NCI-H524 treated with DMSO at 0.1 percent for 48 hours (cell line): ENCODE data around the gene ADD3.
"Not testable (repeated sequence)": the region's sequence is repeated elsewhere in the genome, so short reads cannot be mapped to it uniquely, and the experiment has no call there.

Source experiments
- DNase-seq: peaks from one replicate; lab custom pipeline; 2025; lab: John Stamatoyannopoulos, UW

The ADD3 gene

DNA sequence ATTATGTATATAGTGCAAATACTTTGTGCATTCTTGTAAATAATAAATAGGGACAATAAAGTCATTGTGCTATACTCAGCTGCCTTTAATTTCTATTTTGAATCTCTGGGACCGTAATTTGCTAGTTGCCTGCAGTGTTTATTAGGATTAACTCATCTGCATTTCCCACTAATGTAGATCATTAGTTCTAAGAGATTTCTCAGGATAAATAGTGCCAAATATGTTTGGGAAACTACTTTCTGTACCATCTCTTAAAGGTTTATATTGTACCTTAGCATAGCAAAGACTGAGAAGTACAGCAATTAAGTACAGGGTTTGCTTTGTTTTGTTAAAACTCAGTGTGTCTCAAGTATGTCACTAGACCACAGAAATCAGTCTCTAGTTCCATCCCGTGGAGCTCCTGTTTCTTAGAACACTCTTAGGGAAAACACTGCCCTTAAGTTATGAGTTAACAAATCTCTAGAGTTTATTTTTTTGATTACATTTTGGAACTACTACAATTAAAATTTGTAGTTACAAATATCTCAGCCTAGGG lies 26.0 kb downstream of the ADD3 start:
- DNase-seq = no peak

GRCh38 chr10:110034596-110034995 lies 26.8 kb downstream of the ADD3 start:
- DNase-seq = no peak

- no peak for DNase-seq
Observed at GRCh38 chr10:110035070-110035921, 27.5 kb downstream of the ADD3 start.

DNA sequence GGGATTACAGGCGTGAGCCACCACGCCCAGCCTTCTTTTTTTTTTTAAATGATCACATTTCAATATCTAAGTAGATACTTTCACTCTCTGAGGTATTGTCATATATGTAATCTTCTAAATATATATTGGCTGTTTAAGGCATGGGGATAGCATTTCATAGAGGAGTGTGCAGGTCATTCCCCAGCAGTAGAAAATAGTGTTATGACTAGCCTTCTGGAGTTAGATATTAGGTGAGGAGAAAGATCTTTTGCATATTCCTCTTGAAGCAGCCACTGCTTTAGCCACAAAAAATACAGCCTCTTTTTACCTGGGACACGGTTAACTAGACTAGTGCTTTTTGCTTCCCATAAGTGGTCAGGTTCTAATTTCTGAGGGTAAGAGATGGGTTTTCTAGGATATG lies 28.9 kb downstream of the ADD3 start:
- no peak for DNase-seq

DNA sequence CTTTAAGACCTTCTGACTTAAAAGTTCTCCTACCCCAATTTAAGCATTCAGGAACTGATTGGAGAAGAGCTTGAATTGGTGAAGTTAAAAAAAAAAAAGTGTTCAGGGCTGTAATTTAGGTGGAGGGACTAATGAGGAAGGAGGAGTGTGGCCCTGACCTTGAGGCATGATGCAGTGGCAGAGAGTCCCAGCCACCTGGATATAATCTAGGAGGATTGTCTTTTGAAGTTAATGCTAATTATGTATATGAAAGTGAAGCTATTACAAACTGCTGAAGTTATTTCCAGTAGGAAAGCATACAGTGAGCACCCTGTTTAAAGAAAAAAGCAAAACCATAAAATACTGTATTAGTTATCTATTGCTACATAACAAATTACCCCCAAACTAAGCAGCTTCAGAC lies 31.5 kb downstream of the ADD3 start:
- no peak for DNase-seq

DNA sequence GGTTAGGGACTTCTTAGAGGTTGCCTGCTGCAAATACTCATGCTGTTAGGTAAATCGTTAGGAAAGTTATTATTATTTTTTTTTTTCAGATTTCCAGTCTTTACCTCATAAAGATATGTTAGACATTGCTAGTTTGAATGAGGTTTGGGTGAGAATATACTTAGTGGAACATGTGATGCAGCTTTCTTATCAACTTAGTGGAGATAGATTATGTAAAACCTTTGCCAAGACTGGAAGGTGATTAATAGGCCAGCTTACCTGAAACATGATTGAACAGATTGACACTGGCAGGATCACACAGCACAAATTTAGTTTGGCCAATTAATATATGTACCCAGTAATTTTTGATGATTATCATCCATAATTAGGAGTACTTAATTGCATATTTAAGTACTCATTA lies 32.3 kb downstream of the ADD3 start:
- no peak for DNase-seq

DNA sequence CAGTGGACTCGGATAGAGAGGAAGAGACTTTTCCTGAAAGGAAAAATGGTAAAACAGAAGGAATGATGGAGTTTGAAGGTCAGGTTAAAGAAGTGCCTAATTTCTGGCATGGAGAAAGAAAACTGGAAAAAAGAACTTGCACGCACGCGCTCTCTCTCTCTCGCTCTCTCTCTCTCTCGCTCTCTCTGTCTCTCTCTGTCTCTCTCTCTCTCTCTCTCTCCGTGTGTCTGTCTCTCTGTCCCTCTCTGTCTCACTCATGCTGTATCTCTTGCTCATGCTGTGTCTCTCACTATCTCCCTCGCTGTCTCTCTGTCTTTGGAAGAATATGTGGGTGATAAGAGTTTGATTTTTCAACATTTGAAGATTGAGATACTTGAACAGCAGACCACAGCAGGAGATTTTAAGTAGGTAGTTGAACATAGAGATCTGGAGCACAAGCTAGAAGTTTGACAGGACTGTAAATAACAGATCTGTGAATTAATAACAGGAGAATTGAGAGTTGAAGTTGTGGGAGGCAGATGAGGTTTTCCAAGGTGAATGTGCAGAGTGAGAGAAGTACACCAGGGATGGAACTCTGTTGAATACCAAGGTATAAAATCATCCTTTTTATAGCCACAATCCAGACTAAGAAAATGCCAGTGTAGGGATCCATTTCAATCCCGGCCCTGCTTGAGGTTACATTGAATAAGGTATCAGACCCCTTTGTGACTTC lies 33.1 kb downstream of the ADD3 start:
- DNase-seq = no peak

- DNase-seq = no peak
Observed at GRCh38 chr10:110041479-110041829, 33.7 kb downstream of the ADD3 start.

DNA sequence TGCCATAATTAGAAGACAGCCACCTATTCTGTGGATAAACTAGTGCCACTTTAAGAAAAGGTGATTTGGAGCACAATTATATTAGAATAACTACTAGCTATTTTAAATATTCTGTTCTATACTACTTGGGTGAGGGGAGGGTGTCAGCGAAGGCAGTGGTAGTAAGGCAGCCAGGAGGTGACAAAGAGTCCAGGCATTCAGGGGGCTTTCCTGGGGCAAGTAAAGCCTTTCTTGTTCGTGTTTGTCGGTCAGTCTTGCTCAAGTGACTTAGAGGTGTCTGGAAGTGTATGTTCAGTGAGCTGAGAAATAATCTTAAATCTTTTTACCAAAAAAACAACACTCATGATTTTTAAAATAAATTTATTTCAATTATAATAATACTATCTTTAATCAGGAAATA lies 34.4 kb downstream of the ADD3 start:
- DNase-seq = no peak

DNA sequence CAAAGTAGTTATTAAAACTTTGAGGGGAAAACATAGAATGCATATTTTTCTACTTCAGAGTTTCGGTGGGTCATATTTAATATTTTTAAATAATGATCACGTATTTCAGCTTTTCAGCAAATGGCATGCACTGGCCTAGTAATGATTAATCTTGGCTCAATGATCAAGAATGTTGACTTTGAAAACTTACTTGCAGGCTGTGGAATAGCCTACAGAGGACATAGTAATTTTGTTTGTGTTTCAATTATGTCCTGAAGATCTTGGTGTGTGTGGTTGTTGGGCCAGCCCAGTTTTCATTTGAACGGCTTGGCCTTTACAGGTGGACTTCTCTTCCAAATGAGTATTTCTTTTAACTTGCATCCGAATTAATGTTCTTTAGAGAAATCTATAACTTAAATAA lies 35.1 kb downstream of the ADD3 start:
- DNase-seq = no peak

DNA sequence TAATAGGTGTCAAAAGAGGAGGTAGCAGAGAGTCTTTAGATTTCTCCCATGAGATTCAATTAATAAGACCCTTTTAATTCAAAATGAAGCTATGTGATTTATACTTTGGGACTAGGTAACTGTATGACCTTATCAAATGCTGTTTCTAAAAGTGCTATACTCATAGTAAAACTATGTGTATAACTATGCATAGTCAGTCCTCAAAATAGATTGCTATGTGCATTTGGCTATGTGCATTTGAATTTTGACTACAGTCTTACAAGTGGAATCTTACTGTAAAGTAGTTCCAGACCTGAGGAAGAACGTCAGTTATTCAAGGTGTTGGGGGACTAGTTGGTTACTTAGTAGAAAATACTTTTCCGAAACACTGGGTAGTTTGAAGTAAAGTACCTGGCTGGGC lies 36.9 kb downstream of the ADD3 start:
- no peak for DNase-seq

- no peak for DNase-seq
Observed at GRCh38 chr10:110045772-110046171, 38.0 kb downstream of the ADD3 start.

GRCh38 chr10:110048145-110048544 lies 40.4 kb downstream of the ADD3 start:
- not testable (repeated sequence) for DNase-seq

GRCh38 chr10:110048781-110049180 lies 41.0 kb downstream of the ADD3 start:
- no peak for DNase-seq

DNA sequence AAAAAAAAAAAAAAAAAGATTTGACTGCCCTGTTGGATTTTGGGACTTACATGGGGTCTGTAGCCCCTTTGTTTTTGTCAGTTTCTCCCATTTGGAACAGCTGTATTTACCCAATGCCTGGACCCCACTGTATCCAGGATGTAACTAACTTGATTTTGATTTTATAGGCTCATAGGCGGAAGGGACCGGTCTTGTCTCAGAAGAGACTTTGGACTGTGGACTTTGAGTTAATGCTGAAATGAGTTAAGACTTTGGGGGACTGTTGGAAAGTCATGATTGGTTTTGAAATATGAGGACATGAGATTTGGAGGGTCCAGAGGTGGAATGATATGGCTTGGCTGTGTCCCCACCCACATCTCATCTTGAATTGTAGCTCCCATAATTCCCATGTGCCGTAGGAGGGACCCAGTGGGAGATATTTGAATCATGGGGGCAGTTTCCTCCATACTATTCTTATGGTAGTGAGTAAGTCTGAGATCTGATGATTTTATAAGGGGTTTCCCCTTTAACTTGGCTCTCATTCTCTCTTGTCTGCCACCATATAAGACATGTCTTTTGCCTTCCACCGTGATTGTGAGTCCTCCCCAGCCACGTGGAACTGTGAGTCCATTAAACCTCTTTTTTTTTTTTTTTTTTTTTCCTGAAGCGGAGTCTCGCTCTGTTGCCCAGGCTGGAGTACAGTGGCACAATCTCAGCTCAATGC lies 42.3 kb downstream of the ADD3 start:
- not testable (repeated sequence) for DNase-seq

DNA sequence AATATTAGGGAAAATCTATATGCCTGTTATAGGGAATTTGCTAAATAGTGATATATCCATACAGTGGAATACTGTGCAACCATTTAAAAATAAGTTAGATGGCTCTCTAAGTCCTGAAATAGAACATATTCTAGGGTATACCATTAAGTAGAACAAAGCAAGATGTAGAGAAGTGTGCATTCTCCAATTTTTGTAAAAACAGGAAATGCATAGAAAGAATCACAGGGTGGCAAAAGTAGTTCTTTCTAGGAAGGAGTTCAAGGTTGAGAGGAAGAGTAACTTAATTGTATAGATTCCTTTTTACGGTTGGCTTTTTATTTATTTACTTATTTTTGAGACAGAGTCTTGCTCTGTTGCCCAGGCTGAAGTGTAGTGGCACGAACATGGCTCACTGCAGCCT lies 43.7 kb downstream of the ADD3 start:
- no peak for DNase-seq

GRCh38 chr10:110052916-110053315 lies 45.1 kb downstream of the ADD3 start:
- no peak for DNase-seq

DNA sequence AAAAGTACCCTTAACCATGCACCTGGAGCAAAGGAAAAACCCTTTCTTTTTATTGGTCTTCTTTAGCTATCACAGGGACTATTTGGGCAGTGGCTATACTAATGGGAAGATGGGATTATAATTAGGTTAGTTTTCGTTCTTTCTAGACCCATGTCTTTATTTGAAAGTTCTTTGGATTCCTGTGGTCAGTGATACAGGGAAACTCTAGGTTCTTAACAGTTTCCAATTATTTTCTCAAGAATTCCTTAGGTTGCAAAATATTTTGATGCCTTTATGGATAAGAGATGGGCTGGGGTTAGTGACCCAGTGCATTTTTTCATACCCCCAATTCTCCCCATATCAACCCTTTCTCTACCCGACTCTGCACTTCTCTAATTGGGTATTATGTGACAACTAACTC lies 49.0 kb downstream of the ADD3 start:
- no peak for DNase-seq

- no peak for DNase-seq
Observed at GRCh38 chr10:110057456-110057855, 49.7 kb downstream of the ADD3 start.

- DNase-seq = no peak
Observed at GRCh38 chr10:110058212-110058611, 50.4 kb downstream of the ADD3 start.

DNA sequence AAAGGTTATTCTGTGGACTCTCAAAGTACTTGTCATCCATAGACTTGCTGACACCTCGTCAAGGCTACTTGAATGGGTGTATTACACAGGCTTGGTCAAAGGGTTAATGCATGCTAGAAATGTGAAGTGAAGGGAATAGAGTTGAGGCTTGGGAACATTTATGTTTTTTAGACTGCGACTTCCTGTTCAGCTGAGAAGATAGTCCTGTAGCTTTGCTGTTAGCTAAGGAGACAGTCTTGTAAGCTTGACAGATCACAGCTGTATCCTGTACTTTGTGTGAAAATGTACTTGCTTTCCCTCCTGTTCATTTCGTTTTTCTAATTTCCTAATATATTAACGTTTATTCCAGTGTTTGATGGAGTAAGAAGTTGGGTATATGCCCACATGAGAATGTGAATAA lies 52.1 kb downstream of the ADD3 start:
- DNase-seq = no peak

DNA sequence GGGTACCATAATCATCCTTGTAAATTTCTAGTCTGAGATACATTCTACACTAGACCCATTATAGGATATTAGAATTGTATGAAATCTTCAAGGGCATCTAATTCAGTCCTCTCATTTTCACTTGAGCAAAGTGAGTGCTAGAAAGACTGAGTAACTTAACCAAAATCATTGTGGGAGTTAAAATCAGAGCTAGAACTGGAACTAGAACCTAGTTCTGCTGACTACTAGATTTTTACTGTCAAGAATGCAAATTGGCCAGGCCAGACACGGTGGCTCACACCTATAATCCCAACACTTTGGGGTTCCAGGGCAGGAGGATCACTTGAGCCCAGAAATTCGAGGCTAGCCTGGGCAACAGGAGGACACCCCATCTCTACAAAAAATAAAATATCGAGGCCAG lies 53.9 kb downstream of the ADD3 start:
- no peak for DNase-seq

DNA sequence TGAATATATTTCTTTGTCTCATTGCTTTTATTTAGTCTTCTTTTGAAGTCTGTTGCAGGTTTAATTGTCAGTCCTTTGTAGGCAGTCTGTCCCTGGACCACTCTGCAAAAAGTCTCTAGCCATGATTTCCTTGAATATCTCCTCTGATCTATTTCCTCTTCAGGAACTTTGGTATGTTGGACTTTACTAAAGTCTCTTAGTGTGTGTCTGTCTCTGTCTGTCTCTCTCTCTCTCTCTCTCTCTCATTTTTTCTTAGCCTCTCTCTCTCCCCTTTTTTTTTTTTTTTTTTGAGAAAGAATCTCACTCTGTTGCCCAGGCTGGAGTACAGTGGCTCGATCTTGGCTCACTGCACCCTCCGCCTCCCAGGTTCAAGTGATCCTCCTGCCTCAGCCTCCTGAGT lies 57.5 kb downstream of the ADD3 start:
- no peak for DNase-seq
